DMS114 treated with DMSO at 0.1 percent for 48 hours (cell line): ENCODE data around the gene FYCO1.

ENCODE experiments used
- DNase-seq: peaks from one replicate; lab custom pipeline; 2025; ENCODE audit not compliant: unreplicated experiment; lab: John Stamatoyannopoulos, UW

FYCO1 gene

GRCh38 chr3:45944830-45945620 lies 50.6 kb downstream of the FYCO1 start:
- no peak for DNase-seq

- no peak for DNase-seq
These were observed 52.3 kb downstream of the FYCO1 start, which contains the start of gene CXCR6 for GRCh38 chr3:45943207-45943846. Gene CXCR6, plus strand, starts transcription at chr3:45943464. Its CDS starts 3,018 bp downstream, at chr3:45946482.

- no peak for DNase-seq
These were observed 53.4 kb downstream of the FYCO1 start for GRCh38 chr3:45942051-45942825.

GRCh38 chr3:45940781-45941365 lies 54.8 kb downstream of the FYCO1 start:
- no peak for DNase-seq

DNA sequence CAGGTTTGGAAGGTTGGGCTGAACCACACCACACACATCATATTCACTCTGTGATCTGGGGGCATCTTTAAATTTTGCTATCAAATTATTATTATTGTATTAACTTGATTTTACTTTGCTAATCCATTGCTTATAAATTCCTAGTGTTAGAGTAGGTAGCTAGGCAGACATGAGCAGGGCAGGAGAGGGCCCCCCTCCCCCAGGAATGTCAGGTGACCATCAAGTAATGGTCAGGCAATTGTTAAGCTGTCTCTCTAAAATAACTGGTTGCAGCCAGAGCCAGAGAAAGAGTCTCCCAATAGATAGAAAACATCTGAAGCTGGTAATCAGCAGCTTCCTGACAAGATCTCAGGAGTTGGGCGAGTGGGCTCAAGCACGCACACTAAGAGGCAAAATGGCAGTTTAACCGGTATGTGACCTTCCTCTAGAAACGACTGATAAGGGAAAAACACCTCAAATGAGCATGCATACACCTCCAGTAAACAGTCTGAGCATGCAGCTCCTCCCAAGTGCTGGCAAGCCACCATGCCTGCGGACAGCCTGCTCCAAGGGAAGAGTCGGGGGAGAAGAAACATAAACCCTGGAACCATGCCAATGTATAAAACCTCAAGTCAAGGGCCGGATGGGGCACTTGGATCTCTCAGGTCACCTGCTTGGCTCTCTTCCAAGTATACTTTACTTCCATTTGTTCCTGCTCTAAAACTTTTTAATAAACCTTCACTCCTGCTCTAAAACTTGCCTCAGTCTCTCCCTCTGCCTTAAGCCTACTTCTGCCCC lies 55.4 kb downstream of the FYCO1 start:
- no peak for DNase-seq

DNA sequence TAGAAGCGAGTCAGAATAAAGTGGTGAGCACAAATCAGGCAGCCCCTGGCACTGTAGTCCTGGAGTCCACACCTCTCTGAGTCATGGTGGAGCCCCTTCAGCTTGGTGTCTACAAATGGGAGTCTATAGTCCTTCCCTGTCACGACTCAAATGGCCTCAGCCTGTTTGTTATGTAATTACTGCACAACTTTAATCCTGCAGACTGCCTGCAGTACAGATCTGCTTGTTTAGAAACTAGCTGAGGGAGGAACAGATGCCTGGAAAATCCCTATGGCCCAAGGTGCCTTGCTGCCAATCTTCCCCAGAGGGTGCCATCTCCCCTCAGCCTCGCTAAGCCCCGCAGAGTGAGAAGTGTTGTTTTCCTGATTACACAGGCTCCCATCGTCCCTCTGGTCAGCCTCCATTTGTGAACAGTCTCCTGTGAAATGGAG lies 56.3 kb downstream of the FYCO1 start:
- DNase-seq: no peak

DNA sequence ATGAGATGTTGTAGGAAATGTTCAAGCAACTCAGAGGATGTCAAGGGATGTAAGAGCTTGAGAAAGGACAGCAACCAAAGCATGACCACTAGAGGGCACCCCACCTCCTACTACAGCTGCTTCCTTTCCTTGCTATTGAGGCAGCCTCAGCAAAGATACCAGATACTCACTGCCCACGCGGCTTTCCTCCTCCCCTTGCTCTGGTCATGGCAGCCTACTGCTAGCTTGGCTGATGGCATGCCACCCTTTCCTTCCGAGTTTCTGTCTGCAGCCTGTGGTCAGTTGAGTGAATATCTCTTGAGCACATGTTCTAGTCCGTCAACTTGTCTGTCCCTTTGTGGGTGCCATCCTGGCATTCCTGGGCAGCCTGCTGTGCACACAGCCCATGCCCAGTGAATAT lies 56.8 kb downstream of the FYCO1 start:
- peak; percentile 80 for DNase-seq

DNA sequence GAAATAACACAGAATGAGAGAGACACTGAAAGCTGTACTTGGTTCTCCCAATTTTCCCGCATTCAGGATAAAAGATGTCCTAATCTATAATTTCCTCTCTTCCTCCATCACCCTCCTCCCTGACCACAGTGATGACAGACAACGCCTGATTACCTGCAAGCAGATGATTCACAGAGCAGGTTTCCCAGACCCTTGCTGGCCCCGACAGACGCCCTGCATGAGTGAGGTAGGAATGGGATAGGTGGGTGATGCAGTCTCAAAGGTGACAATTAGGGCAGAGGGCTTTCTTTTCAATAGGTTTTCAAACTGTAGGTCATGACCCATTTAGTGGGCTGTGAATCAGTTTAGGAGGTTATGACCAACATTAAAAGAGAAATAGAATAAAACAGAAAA lies 57.6 kb downstream of the FYCO1 start:
- no peak for DNase-seq

DNA sequence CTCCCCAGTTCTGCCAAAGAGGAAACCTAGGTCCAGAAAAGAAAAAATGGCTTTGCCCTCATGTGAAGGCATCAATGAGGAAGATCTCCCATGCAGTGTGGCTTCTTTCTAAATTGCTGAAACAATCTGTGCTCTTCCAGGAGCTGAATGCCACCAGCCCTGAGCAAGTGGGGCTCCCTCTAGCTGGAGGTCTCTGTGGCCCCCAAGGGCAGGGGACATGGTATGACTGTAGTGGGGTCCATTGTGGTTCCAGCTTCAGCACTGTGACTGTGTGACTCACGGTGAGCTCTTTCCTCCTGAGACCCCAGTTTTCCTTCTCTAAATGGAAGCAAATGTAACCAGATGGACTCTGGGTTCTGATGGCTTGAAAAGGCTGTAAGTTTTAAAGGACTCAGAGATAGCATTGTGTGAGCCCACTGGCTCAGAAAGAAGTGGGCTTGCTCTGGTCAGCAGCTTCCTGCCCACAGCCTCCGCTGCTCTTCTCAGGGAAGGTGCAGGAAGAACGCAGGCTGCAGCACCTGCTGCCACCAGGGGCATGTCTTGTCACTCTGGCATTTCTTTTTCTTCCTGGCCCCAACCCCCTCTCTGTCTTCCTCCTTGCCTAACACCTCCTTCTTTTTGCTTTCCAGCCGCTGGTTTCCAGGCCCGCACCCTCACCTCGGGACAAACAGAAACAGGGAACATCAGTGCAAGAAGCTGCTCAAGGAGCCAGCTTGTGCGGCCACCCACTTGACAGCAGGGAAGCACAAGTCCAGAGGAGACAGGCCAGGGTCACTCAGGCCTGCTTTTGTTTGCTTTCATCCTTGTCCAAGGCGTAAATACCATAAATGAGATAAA lies 58.2 kb downstream of the FYCO1 start:
- DNase-seq: no peak

DNA sequence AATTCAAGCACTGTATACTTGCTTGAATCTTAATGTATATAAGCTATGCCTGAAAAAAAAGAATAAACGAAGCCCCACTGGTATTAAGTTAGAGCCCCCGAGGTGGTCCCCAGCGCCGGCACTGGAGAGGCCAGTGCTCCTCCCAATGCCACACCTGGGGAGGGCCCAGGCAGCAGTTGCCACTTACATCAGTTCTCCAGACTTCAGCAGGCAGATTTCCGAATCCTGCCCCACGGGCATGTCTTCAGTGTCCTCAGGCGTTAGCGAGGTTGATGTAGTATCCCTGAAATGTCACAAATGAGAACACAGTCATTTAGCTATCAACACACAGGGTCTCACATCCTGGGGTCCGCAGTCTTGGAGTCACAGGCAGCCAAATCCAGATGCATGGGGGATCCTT lies 59.4 kb downstream of the FYCO1 start:
- no peak for DNase-seq

DNA sequence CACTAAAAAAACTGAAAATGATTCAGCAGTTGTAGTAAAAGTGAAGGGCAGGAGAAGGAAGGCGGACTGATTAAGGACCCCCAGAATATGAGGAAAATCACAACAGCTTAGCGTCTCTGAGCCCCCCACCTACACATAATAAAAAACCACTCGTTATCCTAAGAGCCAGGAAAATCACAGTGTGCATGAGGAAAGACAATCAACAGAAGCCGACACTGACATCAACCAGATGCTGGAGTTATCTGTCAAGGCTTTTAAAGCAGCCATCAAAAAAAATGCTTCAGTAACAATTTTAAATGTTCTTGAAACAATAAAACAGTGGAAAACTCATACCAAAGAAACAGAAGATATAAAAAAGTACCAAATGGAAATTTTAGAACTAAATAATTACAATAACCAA lies 62.0 kb downstream of the FYCO1 start:
- DNase-seq: no peak

- no peak for DNase-seq
These were observed 63.5 kb downstream of the FYCO1 start for GRCh38 chr3:45932112-45932511.

- no peak for DNase-seq
These were observed 64.1 kb downstream of the FYCO1 start for GRCh38 chr3:45931496-45931895.

DNA sequence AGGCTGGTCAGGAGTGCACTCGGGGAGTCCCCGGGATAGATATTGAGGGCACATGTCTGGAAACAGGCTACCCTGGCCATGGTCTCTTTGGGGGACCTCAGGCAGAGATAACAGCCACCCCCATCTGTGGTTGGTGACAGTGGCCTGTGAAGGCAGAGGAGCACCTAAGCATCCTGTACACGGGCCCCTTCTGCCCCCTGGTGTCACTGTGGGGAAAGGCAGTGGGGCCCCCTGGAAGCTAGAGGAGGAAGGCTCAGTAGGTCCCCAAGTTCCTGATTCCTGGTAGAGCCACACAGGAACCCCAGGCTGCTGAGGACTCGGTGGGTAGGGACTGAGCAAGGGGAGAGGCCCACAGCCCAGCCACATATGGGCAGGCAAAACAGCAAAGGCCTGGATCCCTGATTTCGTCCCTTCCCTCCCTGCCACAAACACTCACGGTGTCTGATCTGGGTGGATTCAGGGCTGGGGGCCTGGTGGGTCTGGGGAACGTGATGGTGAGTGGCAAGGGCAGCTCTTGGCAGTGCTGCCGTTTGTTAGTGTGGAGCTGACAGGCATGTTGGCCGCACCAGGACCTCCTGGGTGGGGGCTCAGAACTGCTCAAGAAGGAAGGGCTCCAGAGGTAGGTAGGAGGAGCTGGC lies 66.5 kb downstream of the FYCO1 start:
- peak; percentile 8 for DNase-seq

DNA sequence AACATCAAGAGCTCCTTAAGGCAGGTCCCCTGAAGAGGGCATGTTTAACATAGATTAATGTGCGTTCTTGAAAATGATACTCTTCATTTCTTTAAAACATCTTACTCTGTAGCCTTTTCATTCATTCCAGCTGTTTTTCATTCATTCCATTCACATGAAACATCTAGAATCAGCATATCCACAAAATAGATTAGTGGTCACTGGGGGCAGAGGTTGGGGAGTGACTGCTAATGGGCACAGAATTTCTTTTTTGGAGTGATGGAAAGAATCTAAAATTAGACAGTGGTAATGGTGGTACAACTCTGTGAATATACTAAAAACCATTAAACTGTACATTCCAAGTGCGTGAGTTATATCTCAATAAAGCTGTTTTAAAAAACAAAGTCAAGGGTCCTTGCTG lies 67.7 kb downstream of the FYCO1 start:
- no peak for DNase-seq

DNA sequence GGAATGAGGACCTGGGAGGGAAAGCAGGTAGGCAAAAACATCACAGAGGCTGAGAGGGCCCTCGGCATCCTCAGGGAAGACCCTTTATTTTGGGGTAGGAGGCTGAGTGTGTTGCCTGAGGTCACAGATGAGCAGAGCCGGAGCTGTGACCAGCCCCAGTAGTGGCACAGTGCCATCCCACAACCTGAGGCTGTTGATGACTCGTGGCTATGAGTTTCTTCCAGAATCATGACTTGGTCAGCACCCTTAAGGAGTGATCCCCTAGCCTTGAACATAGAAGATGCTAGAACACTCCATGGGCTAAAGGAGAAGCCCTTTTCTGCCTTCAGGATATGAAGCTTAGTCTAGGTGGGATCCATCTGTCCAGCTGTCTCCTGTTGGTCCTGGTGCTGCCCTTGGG lies 71.9 kb downstream of the FYCO1 start:
- DNase-seq: no peak

DNA sequence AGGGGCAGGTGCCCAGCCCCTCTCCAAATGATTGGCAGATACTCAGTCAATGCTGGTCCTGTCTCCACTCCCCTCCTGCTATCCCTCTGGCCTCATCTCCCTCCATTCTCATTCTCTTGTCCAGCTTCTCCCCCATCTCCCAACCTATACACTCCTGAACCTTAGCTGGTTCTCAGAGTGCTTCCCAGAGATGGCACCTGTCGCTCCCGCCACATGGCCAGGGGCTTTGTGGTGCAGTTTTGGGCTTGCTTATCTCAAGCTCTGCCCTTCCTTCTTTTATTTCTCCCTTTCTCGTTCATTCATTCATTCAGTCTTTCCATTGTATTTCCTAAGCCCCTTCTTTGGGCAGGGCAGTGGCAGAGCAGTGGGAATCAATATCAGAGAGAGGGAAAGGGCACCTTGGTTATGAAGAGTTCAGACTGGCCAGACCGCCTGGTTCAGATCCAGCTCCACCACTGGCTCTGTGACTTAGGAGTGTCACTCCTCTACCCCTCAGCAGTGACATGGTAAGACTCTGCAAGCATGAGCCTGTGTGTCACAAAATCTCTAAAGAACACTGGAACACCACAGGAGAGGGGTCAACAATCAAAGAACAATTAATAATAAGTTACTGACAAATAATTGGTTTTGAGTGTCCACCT lies 72.6 kb downstream of the FYCO1 start:
- DNase-seq: no peak

- no peak for DNase-seq
These were observed 73.6 kb downstream of the FYCO1 start for GRCh38 chr3:45922039-45922326.
